IMR-90 (cell line): ENCODE measurements around the gene ATP5PB. TPM values are rescaled to one million over a fixed set of nuclear protein-coding genes. Genes with fewer than 3 reads are reported as not detected.

Experiments used
- ATAC-seq: fragments of 200-7000 bp; cut with Tn5 transposase; 2 replicates; pipeline ENCODE4 v1.9.1; 2020; ENCODE audit warnings: low read depth, mild to moderate bottlenecking, moderate library complexity
- BruUV-seq: library from RNA; stranded (reverse); fragments of 400-500 nt; replicated peaks from 2 replicates; lab custom pipeline; 2021; lab: Mats Ljungman, UMichigan
- CTCF ChIA-PET: fragments of 300-600 bp; formaldehyde crosslinking; extraction: SDS; loops from one replicate; lab custom pipeline; 2021; ENCODE audit warnings: antibody characterized with exemption; lab: Yijun Ruan, JAX
- POLR2A ChIA-PET: fragments of 300-600 bp; sonication (Branson Sonifier 250); formaldehyde crosslinking; loops from one replicate; lab custom pipeline; 2022; ENCODE audit warnings: antibody characterized with exemption; ENCODE audit not compliant: unreplicated experiment; lab: Charles Lee
- DNase-seq: peaks from one replicate; pipeline ENCODE4 v3.0.0; 2013
- H2AFZ ChIP-seq: replicated peaks from 2 replicates; pipeline ENCODE3; 2013; ENCODE audit warnings: low read length, mild to moderate bottlenecking; ENCODE audit not compliant: poor library complexity
- H2AK5ac ChIP-seq: 2 replicates; pipeline ENCODE4 v1.6.1; 2013; ENCODE audit warnings: low read depth, low read length, inconsistent platforms
- H2AK9ac ChIP-seq: replicated peaks from 2 replicates; pipeline ENCODE3; 2013; ENCODE audit warnings: mild to moderate bottlenecking, low read depth, low read length, moderate library complexity; ENCODE audit not compliant: poor library complexity
- H2BK120ac ChIP-seq: 2 replicates; pipeline ENCODE4 v1.6.1; 2013; ENCODE audit warnings: low read depth, low read length, inconsistent platforms
- H2BK15ac ChIP-seq: 3 replicates; pipeline ENCODE4 v1.6.1; 2013; ENCODE audit warnings: low read depth, low read length, inconsistent platforms
- H2BK20ac ChIP-seq: 2 replicates; pipeline ENCODE4 v1.6.1; 2013; ENCODE audit warnings: low read depth, mild to moderate bottlenecking, inconsistent platforms, low read length, moderate library complexity
- H2BK5ac ChIP-seq: 2 replicates; pipeline ENCODE4 v1.6.1; 2013; ENCODE audit warnings: mild to moderate bottlenecking, low read depth, low read length, inconsistent platforms; ENCODE audit not compliant: poor library complexity, severe bottlenecking
- H3K14ac ChIP-seq: replicated peaks from 2 replicates; pipeline ENCODE4 v1.6.1; 2013; ENCODE audit warnings: low read depth, low read length, inconsistent platforms
- H3K18ac ChIP-seq: 2 replicates; pipeline ENCODE4 v1.6.1; 2013; ENCODE audit warnings: low read depth, low read length, control low read depth
- H3K23ac ChIP-seq: 2 replicates; pipeline ENCODE4 v1.6.1; 2013; ENCODE audit warnings: low read depth, low read length, inconsistent platforms
- H3K27ac ChIP-seq: 2 replicates; pipeline ENCODE4 v1.5.1; 2013; ENCODE audit warnings: mild to moderate bottlenecking, control low read depth, low read length; ENCODE audit not compliant: insufficient read depth
- H3K27me3 ChIP-seq: 2 replicates; pipeline ENCODE4 v1.6.1; 2013; ENCODE audit warnings: low read length; ENCODE audit not compliant: control insufficient read depth, insufficient read depth
- H3K36me3 ChIP-seq: 2 replicates; pipeline ENCODE4 v1.6.1; 2013; ENCODE audit warnings: low read length, mixed read lengths; ENCODE audit not compliant: control insufficient read depth, insufficient read depth
- H3K4ac ChIP-seq: 2 replicates; pipeline ENCODE4 v1.6.1; 2013; ENCODE audit warnings: low read depth, low read length, inconsistent platforms
- H3K4me1 ChIP-seq: 2 replicates; pipeline ENCODE4 v1.6.1; 2013; ENCODE audit warnings: low read length, mixed read lengths; ENCODE audit not compliant: control insufficient read depth, insufficient read depth
- H3K4me2 ChIP-seq: 2 replicates; pipeline ENCODE4 v1.6.1; 2013; ENCODE audit warnings: low read depth, mild to moderate bottlenecking, control low read depth, low read length, moderate library complexity
- H3K4me3 ChIP-seq: 2 replicates; pipeline ENCODE4 v1.5.1; 2013; ENCODE audit warnings: low read depth, mild to moderate bottlenecking, control low read depth, low read length, moderate library complexity; ENCODE audit not compliant: insufficient read depth
- H3K56ac ChIP-seq: 2 replicates; pipeline ENCODE4 v1.6.1; 2013; ENCODE audit warnings: low read length, inconsistent platforms; ENCODE audit not compliant: insufficient read depth; ENCODE audit errors: extremely low read depth
- H3K79me1 ChIP-seq, 2 experiments: 2 replicates each; pipeline ENCODE4 v1.6.1; 2013; ENCODE audit warnings: low read length in 2 of 2, inconsistent platforms in 1 of 2, low read depth in 1 of 2
- H3K9ac ChIP-seq: 2 replicates; pipeline ENCODE4 v1.6.1; 2013; ENCODE audit warnings: low read depth, low read length, control low read depth
- H3K9me1 ChIP-seq: 2 replicates; pipeline ENCODE4 v1.6.1; 2013; ENCODE audit warnings: low read length, inconsistent platforms; ENCODE audit not compliant: insufficient read depth
- H3K9me3 ChIP-seq: 2 replicates; pipeline ENCODE4 v1.6.1; 2013; ENCODE audit warnings: low read length; ENCODE audit not compliant: control insufficient read depth, insufficient read depth
- H4K20me1 ChIP-seq: 2 replicates; pipeline ENCODE4 v1.6.1; 2013; ENCODE audit warnings: low read length, inconsistent platforms; ENCODE audit not compliant: insufficient read depth
- H4K5ac ChIP-seq: 2 replicates; pipeline ENCODE4 v1.6.1; 2013; ENCODE audit warnings: mild to moderate bottlenecking, low read depth, low read length, control low read depth
- H4K8ac ChIP-seq, 2 experiments: 2 replicates each; pipeline ENCODE4 v1.6.1; 2013; ENCODE audit warnings: low read depth in 2 of 2, low read length in 2 of 2, control low read depth in 1 of 2, inconsistent platforms in 1 of 2
- H4K91ac ChIP-seq: 2 replicates; pipeline ENCODE4 v1.6.1; 2013; ENCODE audit warnings: low read depth, low read length, inconsistent platforms; ENCODE audit not compliant: insufficient read depth
- BHLHE40 ChIP-seq: fragments of 150-350 bp; IDR thresholded peaks from 2 replicates; pipeline ENCODE4 v1.6.1; 2016; ENCODE audit warnings: mild to moderate bottlenecking, low read depth, low read length
- FOS ChIP-seq: fragments of 150-350 bp; IDR thresholded peaks from 2 replicates; pipeline ENCODE4 v1.6.1; 2016; ENCODE audit warnings: low read depth, low read length
- MAZ ChIP-seq: IDR thresholded peaks from 2 replicates; pipeline ENCODE4 v1.6.1; 2012; ENCODE audit warnings: low read depth, mild to moderate bottlenecking, low read length, improper control_type of control experiment, moderate library complexity, borderline replicate concordance
- RCOR1 ChIP-seq: IDR thresholded peaks from 2 replicates; pipeline ENCODE4 v1.6.1; 2012; ENCODE audit warnings: mild to moderate bottlenecking, low read length, improper control_type of control experiment; ENCODE audit not compliant: insufficient replicate concordance
- RFX5 ChIP-seq: IDR thresholded peaks from 2 replicates; pipeline ENCODE4 v1.8.0; 2012; ENCODE audit warnings: low read depth, mild to moderate bottlenecking, low read length, moderate library complexity
- WGBS, 2 experiments: methylation state at CpG; one replicate each; pipeline versions ENCODE4 v1.1.5 to v1.1.7; 2013; ENCODE audit warnings: missing lambda C conversion rate in 2 of 2; ENCODE audit not compliant: insufficient read length in 1 of 2; ENCODE audit errors: extremely low coverage in 2 of 2; 5-methylcytosine and 5-hydroxymethylcytosine counted together
- dilution Hi-C: fragments of 300-500 bp; cut with HindIII; formaldehyde crosslinking; loops from one replicate; pipeline ENCODE4 v1.14.3; 2018; ENCODE audit warnings: low sequenced_read_pairs; ENCODE audit not compliant: unreplicated experiment
- in situ Hi-C: fragments of 300-500 bp; cut with MboI; formaldehyde crosslinking; loops from 3 replicates; pipeline ENCODE4 v1.14.3; 2019; ENCODE audit warnings: low sequenced_read_pairs, inconsistent platforms, mixed read lengths
- intact Hi-C: fragments of 100-400 bp; cut with micrococcal nuclease; formaldehyde crosslinking; loops from 2 replicates; pipeline ENCODE4 v1.10.0; 2022
- polyA plus RNA-seq, 3 experiments: library from polyadenylated mRNA; depleted of rRNA; stranded (reverse); fragments of >200 nt; gene quantifications; 2 replicates each; pipeline ENCODE4 v1.2.3, GENCODE V29; 2012; ENCODE audit warnings: low replicate concordance in 1 of 3
- total RNA-seq: library from RNA; depleted of rRNA; stranded (reverse); fragments of >200 nt; gene quantifications from 2 replicates; pipeline ENCODE4 v1.2.3, GENCODE V29; 2012

The ATP5PB gene
- total and polyA plus RNA-seq, 2 of the 4 experiments (the other 2 are of a cell fraction), result 234 to 301 TPM

- Histone ChIP-seq H3K27ac (no peak overlapping the region), H3K9ac (no peak overlapping the region), H3K36me3 (no peaks in the 10 kb centered on the region), H2BK20ac (no peak overlapping the region), H3K56ac (no peak overlapping the region), H2AFZ (no peak overlapping the region), H2BK120ac (no peak overlapping the region), H3K4me1 (no peaks in the 10 kb centered on the region), H3K4ac (no peak overlapping the region; the same call in 1 of the 2 replicates), H3K18ac (no peak overlapping the region), H3K23ac (no peak overlapping the region), H3K4me3 (no peak overlapping the region), H4K8ac (no peak overlapping the region), H4K20me1 (no peaks in the 10 kb centered on the region), H3K27me3 (peaks cover 8% of the 10 kb centered on the region), H2BK15ac (no peak overlapping the region), H4K91ac (no peak overlapping the region), H2AK5ac (no peak overlapping the region), H3K9me3 (no peaks in the 10 kb centered on the region), H3K9me1 (no peaks in the 10 kb centered on the region), H4K5ac (no peak overlapping the region), H2BK5ac (no peak overlapping the region), H3K14ac (no peak overlapping the region), H2AK9ac (no peak overlapping the region), H3K79me1 (no peaks in the 10 kb centered on the region), H3K4me2 (no peak overlapping the region)
- dilution Hi-C loops (no loop called here), intact Hi-C loops (no loop called here), in situ Hi-C loops (loop anchor here (25.0 kb wide), 1 partner anchor 875 kb away; no protein-coding TSS in a partner anchor)
- no CpG with 5 or more reads among the region's 6 CpGs for WGBS, 2 experiments
- no TSS peak for BruUV-seq
- ATAC-seq, result no peak
- POLR2A ChIA-PET, result no interaction called here
- no peak for DNase-seq
- CTCF ChIA-PET, result interaction anchor here (0.6 to 0.9 kb wide), 2 partner anchors 22 to 229 kb away, joined by 5 to 7 read pairs; no protein-coding TSS in a partner anchor
- TF ChIP-seq MAZ (no peak), RFX5 (no peak), RCOR1 (no peak), FOS (no peak), BHLHE40 (no peak)
These were observed 37.9 kb downstream of the ATP5PB start for GRCh38 chr1:111487133-111487532.
